ENCODE results near the gene NPB.

The NPB gene

DNA sequence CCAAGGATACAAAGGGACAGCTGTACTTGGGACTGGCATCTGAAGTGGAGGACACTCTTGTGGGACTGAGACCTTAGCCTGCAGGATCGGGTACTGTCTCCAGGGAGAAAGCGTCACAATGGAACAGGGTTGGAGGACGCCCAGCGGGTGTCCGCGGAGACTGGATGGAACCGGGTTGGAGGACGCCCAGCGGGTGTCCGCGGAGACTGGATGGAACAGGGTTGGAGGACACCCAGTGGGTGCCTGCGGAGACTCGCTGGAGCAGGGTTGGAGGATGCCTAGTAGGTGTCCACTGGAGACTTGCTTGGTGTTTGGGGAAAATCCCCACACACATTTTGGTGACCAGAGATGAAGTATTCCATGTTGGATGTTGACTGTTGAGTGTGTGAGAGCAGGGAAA, 45.2 kb downstream of the NPB start, which contains the start of gene MYADML2:
MYADML2 (minus strand) TSS at position 45 of the 400 bp plus-strand sequence. CDS start 5,492 bp downstream, outside the sequence.
- no peak for DNase-seq

GRCh38 chr17:81948635-81949378, 46.8 kb downstream of the NPB start:
- no peak for DNase-seq

- DNase-seq = no peak
These were observed 48.5 kb downstream of the NPB start for GRCh38 chr17:81950501-81950900.

DNA sequence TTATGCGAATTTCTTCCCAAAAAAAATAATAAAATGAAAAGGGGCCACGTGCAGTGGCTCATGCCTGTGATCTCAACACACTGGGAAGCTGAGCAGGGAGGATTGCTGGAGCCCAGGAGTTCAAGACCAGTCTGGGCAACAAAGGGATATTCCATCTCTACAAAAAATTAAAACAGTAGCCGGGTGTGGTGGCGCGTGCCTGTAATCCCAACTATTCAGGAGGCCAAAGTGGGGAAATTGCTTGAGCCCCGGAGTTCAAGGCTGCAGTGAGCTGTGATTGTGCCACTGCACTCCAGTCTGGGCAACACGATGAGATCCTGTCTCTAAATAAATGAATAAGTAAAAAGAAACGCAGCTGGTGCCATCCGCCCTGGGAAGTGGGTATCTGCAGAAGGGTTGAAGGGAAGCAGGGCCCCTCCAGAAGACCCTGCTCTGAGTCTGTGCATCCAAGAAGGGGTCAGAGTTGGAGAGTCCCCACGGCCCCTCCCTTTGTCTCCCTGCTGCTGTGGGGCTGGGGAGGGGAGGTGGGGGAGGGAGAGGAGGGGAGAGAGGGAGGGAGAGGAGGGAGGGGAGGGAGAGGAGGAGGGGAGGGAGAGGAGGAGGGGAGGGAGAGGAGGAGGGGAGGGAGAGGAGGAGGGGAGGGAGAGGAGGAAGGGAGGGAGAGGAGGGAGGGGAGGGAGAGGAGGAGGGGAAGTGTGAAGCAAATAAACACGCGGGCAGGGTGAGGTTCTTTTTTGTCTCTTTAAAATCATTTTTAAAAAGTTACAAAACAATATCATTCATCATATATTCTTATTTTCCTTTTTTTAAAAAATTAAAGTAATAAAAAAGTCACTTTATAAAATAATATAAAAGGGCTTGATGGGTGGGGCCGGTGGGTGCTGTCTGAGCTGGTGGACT, 50.0 kb downstream of the NPB start:
- DNase-seq = no peak
